Fibroblast of lung (primary cell): ENCODE results near the gene NPHP1.

Experiments
- EZH2 ChIP-seq: IDR thresholded peaks from 2 replicates; pipeline ENCODE4 v1.5.1; 2012; ENCODE audit warnings: low read length, control low read depth, mild to moderate bottlenecking; ENCODE audit errors: missing control alignments
- TF ChIP-seq, protein P1 (sequence below), 2 donors: IDR thresholded peaks in 1 of 2; conservative IDR thresholded peaks in 1 of 2; 1 replicate in 1 of 2; 2 replicates in 1 of 2; pipeline ENCODE4 v1.5.1; 2011 to 2012; ENCODE audit warnings: low read length in 2 of 2, control low read depth in 1 of 2, inconsistent platforms in 1 of 2, low read depth in 1 of 2, mild to moderate bottlenecking in 1 of 2

GRCh38 chr2:110152943-110153342 lies 51.9 kb downstream of the NPHP1 start:
- TF ChIP-seq, protein P1, sequence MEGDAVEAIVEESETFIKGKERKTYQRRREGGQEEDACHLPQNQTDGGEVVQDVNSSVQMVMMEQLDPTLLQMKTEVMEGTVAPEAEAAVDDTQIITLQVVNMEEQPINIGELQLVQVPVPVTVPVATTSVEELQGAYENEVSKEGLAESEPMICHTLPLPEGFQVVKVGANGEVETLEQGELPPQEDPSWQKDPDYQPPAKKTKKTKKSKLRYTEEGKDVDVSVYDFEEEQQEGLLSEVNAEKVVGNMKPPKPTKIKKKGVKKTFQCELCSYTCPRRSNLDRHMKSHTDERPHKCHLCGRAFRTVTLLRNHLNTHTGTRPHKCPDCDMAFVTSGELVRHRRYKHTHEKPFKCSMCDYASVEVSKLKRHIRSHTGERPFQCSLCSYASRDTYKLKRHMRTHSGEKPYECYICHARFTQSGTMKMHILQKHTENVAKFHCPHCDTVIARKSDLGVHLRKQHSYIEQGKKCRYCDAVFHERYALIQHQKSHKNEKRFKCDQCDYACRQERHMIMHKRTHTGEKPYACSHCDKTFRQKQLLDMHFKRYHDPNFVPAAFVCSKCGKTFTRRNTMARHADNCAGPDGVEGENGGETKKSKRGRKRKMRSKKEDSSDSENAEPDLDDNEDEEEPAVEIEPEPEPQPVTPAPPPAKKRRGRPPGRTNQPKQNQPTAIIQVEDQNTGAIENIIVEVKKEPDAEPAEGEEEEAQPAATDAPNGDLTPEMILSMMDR (conservative IDR thresholded peaks at IDR 0.05 in 1 of 2, IDR thresholded peaks at IDR 0.05 in 1 of 2; ENCODE audit: low read depth in 1 of 2, low read length in 2 of 2) = no peak
- no peak for TF ChIP-seq EZH2
